Measurements from ENCODE around the gene R3HDM4. TPM values are rescaled to one million over a fixed set of nuclear protein-coding genes. Genes with fewer than 3 reads are reported as not detected.

R3HDM4 gene
- total and polyA plus RNA-seq, 9 of the 15 experiments (the other 6 are each of a cell fraction or from before 2014, with no cell fraction given): 3.2 to 154 (median 59.0) TPM

DNA sequence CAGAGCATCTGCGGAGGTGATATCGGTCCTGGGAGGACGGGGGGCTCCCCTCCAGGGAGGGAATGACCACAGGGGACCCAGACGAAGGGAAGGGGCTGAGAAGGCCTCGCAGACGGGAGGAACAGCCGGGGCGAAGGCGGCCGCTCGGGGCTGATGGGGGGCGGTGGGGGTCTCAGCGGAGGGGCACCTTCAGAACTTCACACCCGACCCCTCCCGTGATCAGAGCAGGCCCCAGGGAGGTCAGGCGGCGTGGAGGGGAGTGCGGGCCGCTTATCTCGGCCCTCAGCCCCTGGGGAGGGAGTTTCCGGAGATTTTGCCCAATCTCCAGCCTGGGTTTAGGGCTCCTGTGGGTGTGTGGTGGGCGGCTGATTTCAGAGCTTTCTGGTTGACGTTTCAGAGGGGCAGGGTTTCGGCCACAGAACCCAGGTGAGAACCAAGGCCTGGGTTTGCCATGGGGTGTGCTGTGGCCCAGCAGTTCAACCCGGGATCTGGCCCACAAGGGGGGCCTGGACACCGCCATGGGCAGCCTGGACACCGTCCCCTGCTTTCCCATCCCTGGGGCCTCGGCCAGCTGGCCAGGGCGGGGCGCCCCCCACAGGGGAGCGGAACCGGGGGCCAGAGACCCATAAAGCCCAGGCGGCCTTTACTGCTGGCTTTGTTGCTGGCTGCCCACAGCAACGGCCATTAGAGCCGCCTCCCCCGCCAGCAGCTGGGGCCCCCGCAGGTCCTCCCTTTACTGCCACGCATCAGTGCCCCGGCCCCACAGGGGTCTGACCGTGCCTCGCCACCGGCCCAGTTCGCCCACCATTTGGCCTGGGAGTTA, 41.9 kb upstream of the R3HDM4 start (continued):
- TF ChIP-seq, protein P1, sequence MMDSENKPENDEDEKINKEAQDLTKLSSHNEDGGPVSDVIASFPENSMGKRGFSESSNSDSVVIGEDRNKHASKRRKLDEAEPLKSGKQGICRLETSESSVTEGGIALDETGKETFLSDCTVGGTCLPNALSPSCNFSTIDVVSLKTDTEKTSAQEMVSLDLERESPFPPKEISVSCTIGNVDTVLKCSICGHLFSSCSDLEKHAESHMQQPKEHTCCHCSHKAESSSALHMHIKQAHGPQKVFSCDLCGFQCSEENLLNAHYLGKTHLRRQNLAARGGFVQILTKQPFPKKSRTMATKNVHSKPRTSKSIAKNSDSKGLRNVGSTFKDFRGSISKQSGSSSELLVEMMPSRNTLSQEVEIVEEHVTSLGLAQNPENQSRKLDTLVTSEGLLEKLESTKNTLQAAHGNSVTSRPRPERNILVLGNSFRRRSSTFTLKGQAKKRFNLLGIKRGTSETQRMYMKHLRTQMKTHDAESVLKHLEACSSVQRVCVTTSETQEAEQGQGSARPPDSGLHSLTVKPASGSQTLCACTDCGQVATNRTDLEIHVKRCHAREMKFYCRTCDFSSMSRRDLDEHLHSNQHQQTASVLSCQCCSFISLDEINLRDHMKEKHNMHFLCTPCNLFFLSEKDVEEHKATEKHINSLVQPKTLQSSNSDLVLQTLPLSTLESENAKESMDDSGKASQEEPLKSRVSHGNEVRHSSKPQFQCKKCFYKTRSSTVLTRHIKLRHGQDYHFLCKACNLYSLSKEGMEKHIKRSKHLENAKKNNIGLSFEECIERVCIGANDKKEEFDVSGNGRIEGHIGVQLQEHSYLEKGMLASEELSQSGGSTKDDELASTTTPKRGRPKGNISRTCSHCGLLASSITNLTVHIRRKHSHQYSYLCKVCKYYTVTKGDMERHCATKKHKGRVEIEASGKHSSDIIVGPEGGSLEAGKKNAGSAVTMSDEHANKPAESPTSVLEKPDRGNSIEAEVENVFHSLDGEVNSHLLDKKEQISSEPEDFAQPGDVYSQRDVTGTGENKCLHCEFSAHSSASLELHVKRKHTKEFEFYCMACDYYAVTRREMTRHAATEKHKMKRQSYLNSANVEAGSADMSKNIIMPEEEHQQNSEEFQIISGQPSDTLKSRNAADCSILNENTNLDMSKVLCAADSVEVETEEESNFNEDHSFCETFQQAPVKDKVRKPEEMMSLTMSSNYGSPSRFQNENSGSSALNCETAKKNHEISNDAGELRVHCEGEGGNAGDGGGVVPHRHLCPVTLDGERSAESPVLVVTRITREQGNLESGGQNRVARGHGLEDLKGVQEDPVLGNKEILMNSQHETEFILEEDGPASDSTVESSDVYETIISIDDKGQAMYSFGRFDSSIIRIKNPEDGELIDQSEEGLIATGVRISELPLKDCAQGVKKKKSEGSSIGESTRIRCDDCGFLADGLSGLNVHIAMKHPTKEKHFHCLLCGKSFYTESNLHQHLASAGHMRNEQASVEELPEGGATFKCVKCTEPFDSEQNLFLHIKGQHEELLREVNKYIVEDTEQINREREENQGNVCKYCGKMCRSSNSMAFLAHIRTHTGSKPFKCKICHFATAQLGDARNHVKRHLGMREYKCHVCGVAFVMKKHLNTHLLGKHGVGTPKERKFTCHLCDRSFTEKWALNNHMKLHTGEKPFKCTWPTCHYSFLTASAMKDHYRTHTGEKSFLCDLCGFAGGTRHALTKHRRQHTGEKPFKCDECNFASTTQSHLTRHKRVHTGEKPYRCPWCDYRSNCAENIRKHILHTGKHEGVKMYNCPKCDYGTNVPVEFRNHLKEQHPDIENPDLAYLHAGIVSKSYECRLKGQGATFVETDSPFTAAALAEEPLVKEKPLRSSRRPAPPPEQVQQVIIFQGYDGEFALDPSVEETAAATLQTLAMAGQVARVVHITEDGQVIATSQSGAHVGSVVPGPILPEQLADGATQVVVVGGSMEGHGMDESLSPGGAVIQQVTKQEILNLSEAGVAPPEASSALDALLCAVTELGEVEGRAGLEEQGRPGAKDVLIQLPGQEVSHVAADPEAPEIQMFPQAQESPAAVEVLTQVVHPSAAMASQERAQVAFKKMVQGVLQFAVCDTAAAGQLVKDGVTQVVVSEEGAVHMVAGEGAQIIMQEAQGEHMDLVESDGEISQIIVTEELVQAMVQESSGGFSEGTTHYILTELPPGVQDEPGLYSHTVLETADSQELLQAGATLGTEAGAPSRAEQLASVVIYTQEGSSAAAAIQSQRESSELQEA (IDR thresholded peaks at IDR 0.05; ENCODE audit: low read depth): no peak
- TF ChIP-seq PPARD (CRISPR knock-in tag; IDR thresholded peaks at IDR 0.05) (no peak), KLF13 (tag; IDR thresholded peaks at IDR 0.05; ENCODE audit: borderline replicate concordance, low read depth) (0 out of 2 replicates have a peak, but pooled peaks have one; percentile 28), NFE2 (IDR thresholded peaks at IDR 0.05; ENCODE audit: low read depth) (no peak), MBD2 (IDR thresholded peaks at IDR 0.05; ENCODE audit: borderline replicate concordance, low read depth) (no peak; the same call in 1 of the 2 replicates), DACH1 (IDR thresholded peaks at IDR 0.05; ENCODE audit: partially characterized antibody) (peak; percentile 77)
- TF ChIP-seq, protein P2, sequence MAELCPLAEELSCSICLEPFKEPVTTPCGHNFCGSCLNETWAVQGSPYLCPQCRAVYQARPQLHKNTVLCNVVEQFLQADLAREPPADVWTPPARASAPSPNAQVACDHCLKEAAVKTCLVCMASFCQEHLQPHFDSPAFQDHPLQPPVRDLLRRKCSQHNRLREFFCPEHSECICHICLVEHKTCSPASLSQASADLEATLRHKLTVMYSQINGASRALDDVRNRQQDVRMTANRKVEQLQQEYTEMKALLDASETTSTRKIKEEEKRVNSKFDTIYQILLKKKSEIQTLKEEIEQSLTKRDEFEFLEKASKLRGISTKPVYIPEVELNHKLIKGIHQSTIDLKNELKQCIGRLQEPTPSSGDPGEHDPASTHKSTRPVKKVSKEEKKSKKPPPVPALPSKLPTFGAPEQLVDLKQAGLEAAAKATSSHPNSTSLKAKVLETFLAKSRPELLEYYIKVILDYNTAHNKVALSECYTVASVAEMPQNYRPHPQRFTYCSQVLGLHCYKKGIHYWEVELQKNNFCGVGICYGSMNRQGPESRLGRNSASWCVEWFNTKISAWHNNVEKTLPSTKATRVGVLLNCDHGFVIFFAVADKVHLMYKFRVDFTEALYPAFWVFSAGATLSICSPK (IDR thresholded peaks at IDR 0.05; ENCODE audit: borderline replicate concordance): no peak
- TF ChIP-seq, protein P3, sequence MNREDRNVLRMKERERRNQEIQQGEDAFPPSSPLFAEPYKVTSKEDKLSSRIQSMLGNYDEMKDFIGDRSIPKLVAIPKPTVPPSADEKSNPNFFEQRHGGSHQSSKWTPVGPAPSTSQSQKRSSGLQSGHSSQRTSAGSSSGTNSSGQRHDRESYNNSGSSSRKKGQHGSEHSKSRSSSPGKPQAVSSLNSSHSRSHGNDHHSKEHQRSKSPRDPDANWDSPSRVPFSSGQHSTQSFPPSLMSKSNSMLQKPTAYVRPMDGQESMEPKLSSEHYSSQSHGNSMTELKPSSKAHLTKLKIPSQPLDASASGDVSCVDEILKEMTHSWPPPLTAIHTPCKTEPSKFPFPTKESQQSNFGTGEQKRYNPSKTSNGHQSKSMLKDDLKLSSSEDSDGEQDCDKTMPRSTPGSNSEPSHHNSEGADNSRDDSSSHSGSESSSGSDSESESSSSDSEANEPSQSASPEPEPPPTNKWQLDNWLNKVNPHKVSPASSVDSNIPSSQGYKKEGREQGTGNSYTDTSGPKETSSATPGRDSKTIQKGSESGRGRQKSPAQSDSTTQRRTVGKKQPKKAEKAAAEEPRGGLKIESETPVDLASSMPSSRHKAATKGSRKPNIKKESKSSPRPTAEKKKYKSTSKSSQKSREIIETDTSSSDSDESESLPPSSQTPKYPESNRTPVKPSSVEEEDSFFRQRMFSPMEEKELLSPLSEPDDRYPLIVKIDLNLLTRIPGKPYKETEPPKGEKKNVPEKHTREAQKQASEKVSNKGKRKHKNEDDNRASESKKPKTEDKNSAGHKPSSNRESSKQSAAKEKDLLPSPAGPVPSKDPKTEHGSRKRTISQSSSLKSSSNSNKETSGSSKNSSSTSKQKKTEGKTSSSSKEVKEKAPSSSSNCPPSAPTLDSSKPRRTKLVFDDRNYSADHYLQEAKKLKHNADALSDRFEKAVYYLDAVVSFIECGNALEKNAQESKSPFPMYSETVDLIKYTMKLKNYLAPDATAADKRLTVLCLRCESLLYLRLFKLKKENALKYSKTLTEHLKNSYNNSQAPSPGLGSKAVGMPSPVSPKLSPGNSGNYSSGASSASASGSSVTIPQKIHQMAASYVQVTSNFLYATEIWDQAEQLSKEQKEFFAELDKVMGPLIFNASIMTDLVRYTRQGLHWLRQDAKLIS (CRISPR knock-in tag; IDR thresholded peaks at IDR 0.05): no peak

Measured in K562 (cell line).